ENCODE results near the gene OR2T2.
"Not testable (repeated sequence)": the region's sequence is repeated elsewhere in the genome, so short reads cannot be mapped to it uniquely, and the experiment has no call there.

The OR2T2 gene

GRCh38 chr1:248432201-248432600 is 13.2 kb upstream of the OR2T2 start:
- DNase-seq (ENCODE audit: low read depth); H3K4me3 ChIP-seq (ENCODE audit: control insufficient read depth, low read depth, low read length): not testable (repeated sequence)

- DNase-seq (ENCODE audit: low read depth); H3K4me3 ChIP-seq (ENCODE audit: control insufficient read depth, low read depth, low read length): not testable (repeated sequence)
Observed at GRCh38 chr1:248433811-248434415, 11.5 kb upstream of the OR2T2 start.

- H3K4me3 ChIP-seq (ENCODE audit: control insufficient read depth, low read depth, low read length); DNase-seq (ENCODE audit: low read depth): not testable (repeated sequence)
Observed at GRCh38 chr1:248434913-248435312, 10.5 kb upstream of the OR2T2 start.

GRCh38 chr1:248436303-248436702 is 9.1 kb upstream of the OR2T2 start:
- not testable (repeated sequence) for DNase-seq (ENCODE audit: low read depth); H3K4me3 ChIP-seq (ENCODE audit: control insufficient read depth, low read depth, low read length)

- DNase-seq (ENCODE audit: low read depth); H3K4me3 ChIP-seq (ENCODE audit: control insufficient read depth, low read depth, low read length): not testable (repeated sequence)
Observed at GRCh38 chr1:248438668-248439067, 6.8 kb upstream of the OR2T2 start.

- DNase-seq (ENCODE audit: low read depth); H3K4me3 ChIP-seq (ENCODE audit: control insufficient read depth, low read depth, low read length): not testable (repeated sequence)
Observed at GRCh38 chr1:248439283-248439682, 6.2 kb upstream of the OR2T2 start.

GRCh38 chr1:248442500-248443277 is 2.7 kb upstream of the OR2T2 start:
- DNase-seq (ENCODE audit: low read depth); H3K4me3 ChIP-seq (ENCODE audit: control insufficient read depth, low read depth, low read length): not testable (repeated sequence)

GRCh38 chr1:248444603-248445002 is 834 bp upstream of the OR2T2 start:
- DNase-seq (ENCODE audit: low read depth); H3K4me3 ChIP-seq (ENCODE audit: control insufficient read depth, low read depth, low read length): not testable (repeated sequence)

GRCh38 chr1:248448409-248449074 is 3.1 kb downstream of the OR2T2 start:
- DNase-seq (ENCODE audit: low read depth); H3K4me3 ChIP-seq (ENCODE audit: control insufficient read depth, low read depth, low read length): not testable (repeated sequence)

- not testable (repeated sequence) for H3K4me3 ChIP-seq (ENCODE audit: control insufficient read depth, low read depth, low read length); DNase-seq (ENCODE audit: low read depth)
Observed at GRCh38 chr1:248449821-248450465, 4.5 kb downstream of the OR2T2 start.

- not testable (repeated sequence) for H3K4me3 ChIP-seq (ENCODE audit: control insufficient read depth, low read depth, low read length); DNase-seq (ENCODE audit: low read depth)
Observed at GRCh38 chr1:248450466-248451145, 5.2 kb downstream of the OR2T2 start.

- not testable (repeated sequence) for H3K4me3 ChIP-seq (ENCODE audit: control insufficient read depth, low read depth, low read length)
Observed at GRCh38 chr1:248453619-248454018, 8.2 kb downstream of the OR2T2 start.

GRCh38 chr1:248455045-248455444 is 9.6 kb downstream of the OR2T2 start:
- not testable (repeated sequence) for DNase-seq (ENCODE audit: low read depth); H3K4me3 ChIP-seq (ENCODE audit: control insufficient read depth, low read depth, low read length)

More at GRCh38 chr1:248453619-248454018, 8.2 kb downstream of the OR2T2 start:
- not testable (repeated sequence) for DNase-seq (ENCODE audit: low read depth)

- not testable (repeated sequence) for DNase-seq (ENCODE audit: low read depth)
Observed at GRCh38 chr1:248456635-248457034, 11.2 kb downstream of the OR2T2 start.

GRCh38 chr1:248459117-248459516 is 13.7 kb downstream of the OR2T2 start:
- not testable (repeated sequence) for H3K4me3 ChIP-seq (ENCODE audit: control insufficient read depth, low read depth, low read length); DNase-seq (ENCODE audit: low read depth)

More at GRCh38 chr1:248456635-248457034, 11.2 kb downstream of the OR2T2 start:
- H3K4me3 ChIP-seq (ENCODE audit: control insufficient read depth, low read depth, low read length), result not testable (repeated sequence)
